Kidney epithelial cell (primary cell): ENCODE data around the gene GLIS1. TPM values are rescaled to one million over a fixed set of nuclear protein-coding genes. Genes with fewer than 3 reads are reported as not detected.
A peak's percentile ranks its signal among the peaks of the same experiment; 100 is the strongest.

Experiments
- DNase-seq: peaks from one replicate; pipeline ENCODE4 v3.0.0-alpha.2; 2010; ENCODE audit warnings: low read depth
- H3K27me3 ChIP-seq: 2 replicates; pipeline ENCODE4 v1.6.0; 2011; ENCODE audit warnings: low read length; ENCODE audit not compliant: control insufficient read depth, insufficient read depth
- H3K36me3 ChIP-seq: 2 replicates; pipeline ENCODE4 v1.5.1; 2011; ENCODE audit warnings: low read length; ENCODE audit not compliant: control insufficient read depth, insufficient read depth
- H3K4me3 ChIP-seq: 2 replicates; pipeline ENCODE4 v1.5.1; 2011; ENCODE audit warnings: low read depth, mild to moderate bottlenecking, control low read depth, low read length
- CTCF ChIP-seq: IDR thresholded peaks from 2 replicates; pipeline ENCODE4 v1.5.1; 2011; ENCODE audit warnings: mild to moderate bottlenecking, moderate library complexity, low read length, control low read depth, inconsistent platforms; ENCODE audit not compliant: insufficient read depth, poor library complexity, severe bottlenecking
- total RNA-seq: library from RNA; depleted of rRNA; stranded (reverse); fragments of >200 nt; gene quantifications from 2 replicates; pipeline ENCODE4 v1.2.3, GENCODE V29; 2015

GLIS1 gene
- total RNA-seq, 1 donor from 2014 or later: 0.63 TPM

- peaks cover 21% of the 10 kb centered on the region for H3K27me3 ChIP-seq
- no peak for TF ChIP-seq CTCF
- DNase-seq: no peak
- no peak overlapping the region for H3K4me3 ChIP-seq
- no peaks in the 10 kb centered on the region for H3K36me3 ChIP-seq
Measured at GRCh38 chr1:53735261-53735660, 3.7 kb downstream of the GLIS1 start.

- Histone ChIP-seq H3K27me3 (peaks cover 18% of the 10 kb centered on the region), H3K4me3 (no peak overlapping the region), H3K36me3 (no peaks in the 10 kb centered on the region)
- TF ChIP-seq CTCF: no peak
- DNase-seq: no peak
Measured at GRCh38 chr1:53734650-53735211, 4.2 kb downstream of the GLIS1 start.

- TF ChIP-seq CTCF: no peak
- H3K4me3 ChIP-seq: no peak overlapping the region
- no peaks in the 10 kb centered on the region for H3K36me3 ChIP-seq
- no peak for DNase-seq
- H3K27me3 ChIP-seq: peaks cover 18% of the 10 kb centered on the region
Measured at GRCh38 chr1:53733975-53734649, 4.9 kb downstream of the GLIS1 start.

- DNase-seq: no peak
- Histone ChIP-seq H3K27me3 (peaks cover 14% of the 10 kb centered on the region), H3K36me3 (no peaks in the 10 kb centered on the region), H3K4me3 (no peak overlapping the region)
- TF ChIP-seq CTCF: no peak
Measured at GRCh38 chr1:53733447-53733931, 5.5 kb downstream of the GLIS1 start.

GRCh38 chr1:53732912-53733317, 6.0 kb downstream of the GLIS1 start:
- no peak for TF ChIP-seq CTCF
- no peaks in the 10 kb centered on the region for H3K36me3 ChIP-seq
- H3K27me3 ChIP-seq: peaks cover 8% of the 10 kb centered on the region
- H3K4me3 ChIP-seq: no peak overlapping the region
- peak; percentile 68 for DNase-seq
